Measurements from ENCODE around the gene ATP6V0A4.
"Not testable (repeated sequence)": the region's sequence is repeated elsewhere in the genome, so short reads cannot be mapped to it uniquely, and the experiment has no call there.

Gene ATP6V0A4

DNA sequence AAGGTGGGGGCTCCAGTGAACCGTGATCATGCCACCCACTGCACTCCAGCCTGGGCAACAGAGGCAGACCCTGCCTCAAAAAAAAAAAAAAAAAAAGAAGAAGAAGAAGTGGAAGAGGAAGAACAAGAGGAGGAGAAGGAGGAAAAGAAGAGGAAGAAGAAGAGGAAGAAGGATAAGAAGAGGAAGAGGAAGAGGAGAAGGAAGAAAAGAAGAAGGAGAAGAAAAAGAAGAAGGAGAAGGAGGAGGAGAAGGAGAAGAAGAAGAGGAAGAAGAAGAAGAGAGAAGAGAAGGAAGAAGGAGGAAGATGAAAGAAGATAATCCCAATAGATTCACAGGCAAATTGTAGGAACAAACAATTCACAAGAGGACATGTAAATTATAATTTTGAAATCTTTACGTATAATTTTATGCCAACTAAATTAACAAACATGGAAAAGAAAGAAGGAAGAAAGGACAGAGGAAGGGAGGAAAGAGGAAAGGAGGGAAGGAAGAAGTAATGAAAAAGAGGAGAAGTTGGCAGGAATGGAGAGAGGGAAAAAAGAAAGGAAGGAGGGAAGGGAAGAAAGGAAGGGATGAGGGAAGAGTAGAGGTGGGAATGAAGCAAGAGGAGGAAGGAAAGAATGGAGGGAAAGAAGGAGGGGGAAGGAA, 100.3 kb downstream of the ATP6V0A4 start:
- no peak for DNase-seq (ENCODE audit: extremely low read depth, low read depth)
- H3K4me3 ChIP-seq (replicated peaks; ENCODE audit: low read depth, low read length): no peak overlapping the region
- TF ChIP-seq, protein P1, sequence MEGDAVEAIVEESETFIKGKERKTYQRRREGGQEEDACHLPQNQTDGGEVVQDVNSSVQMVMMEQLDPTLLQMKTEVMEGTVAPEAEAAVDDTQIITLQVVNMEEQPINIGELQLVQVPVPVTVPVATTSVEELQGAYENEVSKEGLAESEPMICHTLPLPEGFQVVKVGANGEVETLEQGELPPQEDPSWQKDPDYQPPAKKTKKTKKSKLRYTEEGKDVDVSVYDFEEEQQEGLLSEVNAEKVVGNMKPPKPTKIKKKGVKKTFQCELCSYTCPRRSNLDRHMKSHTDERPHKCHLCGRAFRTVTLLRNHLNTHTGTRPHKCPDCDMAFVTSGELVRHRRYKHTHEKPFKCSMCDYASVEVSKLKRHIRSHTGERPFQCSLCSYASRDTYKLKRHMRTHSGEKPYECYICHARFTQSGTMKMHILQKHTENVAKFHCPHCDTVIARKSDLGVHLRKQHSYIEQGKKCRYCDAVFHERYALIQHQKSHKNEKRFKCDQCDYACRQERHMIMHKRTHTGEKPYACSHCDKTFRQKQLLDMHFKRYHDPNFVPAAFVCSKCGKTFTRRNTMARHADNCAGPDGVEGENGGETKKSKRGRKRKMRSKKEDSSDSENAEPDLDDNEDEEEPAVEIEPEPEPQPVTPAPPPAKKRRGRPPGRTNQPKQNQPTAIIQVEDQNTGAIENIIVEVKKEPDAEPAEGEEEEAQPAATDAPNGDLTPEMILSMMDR (IDR thresholded peaks at IDR 0.05; ENCODE audit: low read depth, low read length, missing control alignments): no peak

DNA sequence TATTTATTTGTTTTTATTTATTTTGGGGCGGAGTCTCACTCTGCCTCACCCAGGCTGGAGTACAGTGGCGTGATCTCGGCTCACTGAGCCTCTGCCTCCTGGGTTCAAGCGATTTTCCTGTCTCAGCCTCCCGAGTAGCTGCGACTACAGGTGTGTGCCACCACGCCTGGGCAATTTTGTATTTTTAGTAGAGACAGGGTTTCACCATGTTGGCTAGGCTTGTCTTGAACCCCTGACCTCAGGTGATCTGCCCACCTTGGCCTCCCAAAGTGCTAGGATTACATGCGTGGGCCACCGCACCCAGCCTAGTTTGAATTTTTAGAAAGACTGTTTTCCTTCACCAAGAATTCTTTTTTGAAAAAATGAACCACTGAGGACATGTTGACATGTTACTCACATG, 102.2 kb downstream of the ATP6V0A4 start:
- not testable (repeated sequence) for DNase-seq (ENCODE audit: extremely low read depth, low read depth); H3K4me3 ChIP-seq (replicated peaks; ENCODE audit: low read depth, low read length)

- TF ChIP-seq, protein P1 (IDR thresholded peaks at IDR 0.05; ENCODE audit: low read depth, low read length, missing control alignments): no peak
- H3K4me3 ChIP-seq (replicated peaks; ENCODE audit: low read depth, low read length): no peak overlapping the region
- DNase-seq (ENCODE audit: extremely low read depth, low read depth): no peak
Measured at GRCh38 chr7:138695106-138695505, 102.9 kb downstream of the ATP6V0A4 start.

- H3K4me3 ChIP-seq (replicated peaks; ENCODE audit: low read depth, low read length): no peak overlapping the region
- TF ChIP-seq, protein P1 (IDR thresholded peaks at IDR 0.05; ENCODE audit: low read depth, low read length, missing control alignments): no peak
- no peak for DNase-seq (ENCODE audit: extremely low read depth, low read depth)
Measured at GRCh38 chr7:138691178-138691577, 106.8 kb downstream of the ATP6V0A4 start.

DNA sequence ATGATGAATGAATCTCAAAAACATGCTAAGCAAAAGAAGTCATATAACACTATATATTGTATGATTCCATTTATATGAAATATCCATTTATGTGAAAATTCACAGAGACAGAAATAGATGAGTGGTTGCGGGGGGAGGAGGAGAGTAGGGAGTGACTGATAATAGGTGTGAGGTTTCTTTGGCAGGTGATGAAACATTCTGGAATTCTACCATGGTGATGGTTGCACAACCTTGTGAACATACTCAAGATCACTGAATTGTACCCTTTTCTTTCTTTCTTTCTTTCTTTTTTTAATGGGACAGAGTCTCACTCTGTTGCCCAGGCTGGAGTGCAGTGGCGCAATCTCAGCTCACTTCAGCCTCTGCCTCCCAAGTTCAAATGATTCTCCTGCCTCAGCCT, 107.5 kb downstream of the ATP6V0A4 start:
- TF ChIP-seq, protein P1 (IDR thresholded peaks at IDR 0.05; ENCODE audit: low read depth, low read length, missing control alignments): no peak
- H3K4me3 ChIP-seq (replicated peaks; ENCODE audit: low read depth, low read length): no peak overlapping the region
- DNase-seq (ENCODE audit: extremely low read depth, low read depth): no peak

DNA sequence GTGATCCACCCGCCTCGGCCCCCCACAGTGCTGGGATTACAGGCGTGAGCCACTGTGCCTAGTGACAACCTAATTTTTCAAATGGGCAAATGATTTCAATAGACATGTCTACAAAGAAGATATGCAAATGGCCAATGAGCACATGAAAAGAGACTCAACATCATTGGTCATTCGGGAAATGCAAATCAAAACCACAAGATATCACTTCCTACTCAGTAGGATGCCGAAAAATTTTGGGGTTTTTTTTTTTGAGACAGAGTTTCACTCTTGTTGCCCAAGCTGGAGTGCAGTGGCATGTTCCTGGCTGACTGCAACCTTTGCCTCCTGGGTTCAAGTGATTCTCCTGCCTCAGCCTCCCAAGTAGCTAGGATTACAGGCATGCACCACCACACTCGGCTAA, 110.0 kb downstream of the ATP6V0A4 start:
- DNase-seq (ENCODE audit: extremely low read depth, low read depth); H3K4me3 ChIP-seq (replicated peaks; ENCODE audit: low read depth, low read length): not testable (repeated sequence)

GRCh38 chr7:138684340-138684739, 113.7 kb downstream of the ATP6V0A4 start:
- TF ChIP-seq, protein P1 (IDR thresholded peaks at IDR 0.05; ENCODE audit: low read depth, low read length, missing control alignments): no peak
- DNase-seq (ENCODE audit: extremely low read depth, low read depth): no peak
- H3K4me3 ChIP-seq (replicated peaks; ENCODE audit: low read depth, low read length): no peak overlapping the region

- DNase-seq (ENCODE audit: extremely low read depth, low read depth): no peak
- H3K4me3 ChIP-seq (replicated peaks; ENCODE audit: low read depth, low read length): no peak overlapping the region
- TF ChIP-seq, protein P1 (IDR thresholded peaks at IDR 0.05; ENCODE audit: low read depth, low read length, missing control alignments): no peak
Measured at GRCh38 chr7:138679793-138680192, 118.2 kb downstream of the ATP6V0A4 start.
